KMS-11 (cell line): ENCODE results near the gene NTN3.

ENCODE experiments used
- H2AFZ ChIP-seq: fragments of 200-600 bp; sonication (generic); 2 replicates; pipeline ENCODE4 v1.6.1; 2016; ENCODE audit warnings: antibody characterized with exemption, mixed run types, low read depth
- H3K27ac ChIP-seq: fragments of 200-600 bp; sonication (generic); 2 replicates; pipeline ENCODE4 v1.6.1; 2016; ENCODE audit warnings: mild to moderate bottlenecking, mixed run types
- H3K27me3 ChIP-seq: fragments of 200-600 bp; sonication (generic); 2 replicates; pipeline ENCODE4 v1.6.1; 2017; ENCODE audit warnings: mild to moderate bottlenecking, low read depth, mixed run types, moderate library complexity; ENCODE audit not compliant: insufficient read depth
- H3K36me3 ChIP-seq: fragments of 200-600 bp; sonication (generic); 2 replicates; pipeline ENCODE4 v1.6.1; 2017; ENCODE audit warnings: mild to moderate bottlenecking, mixed run types; ENCODE audit not compliant: insufficient read depth
- H3K4me1 ChIP-seq: fragments of 200-600 bp; sonication (generic); 2 replicates; pipeline ENCODE4 v1.6.1; 2016; ENCODE audit warnings: mild to moderate bottlenecking, low read depth, mixed run types; ENCODE audit not compliant: poor library complexity, severe bottlenecking
- H3K4me2 ChIP-seq: fragments of 200-600 bp; sonication (generic); 2 replicates; pipeline ENCODE4 v1.7.0; 2016; ENCODE audit warnings: mild to moderate bottlenecking, mixed run types
- H3K4me3 ChIP-seq: fragments of 200-600 bp; sonication (generic); IDR thresholded peaks from 2 replicates; pipeline ENCODE4 v1.6.1; 2017; ENCODE audit warnings: low read depth, low read length, mixed read lengths; ENCODE audit not compliant: insufficient read depth
- H3K79me2 ChIP-seq: fragments of 200-600 bp; sonication (generic); 2 replicates; pipeline ENCODE4 v1.6.1; 2016; ENCODE audit warnings: low read depth, mixed run types; ENCODE audit not compliant: insufficient read depth
- H3K9ac ChIP-seq: fragments of 200-600 bp; sonication (generic); 2 replicates; pipeline ENCODE4 v1.6.1; 2016; ENCODE audit warnings: mild to moderate bottlenecking, mixed run types
- H4K20me1 ChIP-seq: fragments of 200-600 bp; sonication (generic); 2 replicates; pipeline ENCODE4 v1.6.1; 2016; ENCODE audit warnings: mild to moderate bottlenecking, mixed run types; ENCODE audit not compliant: insufficient read depth
- CTCF ChIP-seq: fragments of 200-600 bp; sonication (generic); conservative IDR thresholded peaks from 2 replicates; pipeline ENCODE4 v1.6.1; 2017; ENCODE audit warnings: low read depth, mild to moderate bottlenecking, antibody characterized with exemption, low read length, moderate library complexity, mixed read lengths

The NTN3 gene

GRCh38 chr16:2449118-2449517, 22.0 kb upstream of the NTN3 start:
- H2AFZ ChIP-seq = no peak overlapping the region
- no peak for TF ChIP-seq CTCF
- no peaks in the 10 kb centered on the region for H3K27me3 ChIP-seq
- H3K27ac ChIP-seq = no peak overlapping the region
- no peaks in the 10 kb centered on the region for H3K79me2 ChIP-seq
- no peaks in the 10 kb centered on the region for H3K4me1 ChIP-seq
- H4K20me1 ChIP-seq = no peaks in the 10 kb centered on the region
- H3K4me3 ChIP-seq = no peak overlapping the region
- H3K9ac ChIP-seq = no peak overlapping the region
- H3K36me3 ChIP-seq = peaks cover 13% of the 10 kb centered on the region; the same call in 1 of the 2 replicates
- H3K4me2 ChIP-seq = no peak overlapping the region

- Histone ChIP-seq H3K36me3 (peaks cover 17% of the 10 kb centered on the region; the same call in 1 of the 2 replicates), H3K79me2 (no peaks in the 10 kb centered on the region), H3K9ac (no peak overlapping the region), H3K4me2 (no peak overlapping the region), H4K20me1 (no peaks in the 10 kb centered on the region), H3K4me3 (no peak overlapping the region), H2AFZ (no peak overlapping the region), H3K27ac (no peak overlapping the region), H3K27me3 (no peaks in the 10 kb centered on the region), H3K4me1 (no peaks in the 10 kb centered on the region)
- no peak for TF ChIP-seq CTCF
Measured at GRCh38 chr16:2450535-2450934, 20.6 kb upstream of the NTN3 start.

DNA sequence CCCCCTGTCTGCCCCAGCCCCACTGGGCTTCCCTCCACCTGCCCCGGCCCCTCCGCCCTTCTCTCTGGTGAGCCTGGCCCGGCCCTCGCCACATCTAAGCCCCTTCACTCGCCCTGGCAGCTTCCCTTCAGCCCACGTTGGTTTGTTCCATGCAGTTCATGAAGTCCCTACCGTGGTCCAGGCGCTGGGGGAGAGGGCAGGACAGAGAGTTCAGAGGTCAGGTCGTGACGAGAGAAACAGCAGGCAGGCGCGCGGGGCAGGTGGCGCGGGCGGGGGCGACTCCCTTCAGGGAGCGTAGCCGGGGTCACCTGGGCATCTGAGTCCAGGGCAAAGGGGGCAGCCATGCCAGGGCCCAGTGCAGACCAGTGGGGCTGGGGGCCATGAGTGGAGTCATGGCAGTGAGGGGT, 20.1 kb upstream of the NTN3 start:
- Histone ChIP-seq H4K20me1 (no peaks in the 10 kb centered on the region), H3K4me2 (no peak overlapping the region), H3K27ac (no peak overlapping the region), H3K27me3 (no peaks in the 10 kb centered on the region), H2AFZ (no peak overlapping the region), H3K36me3 (peaks cover 18% of the 10 kb centered on the region; the same call in 1 of the 2 replicates), H3K9ac (no peak overlapping the region), H3K4me3 (no peak overlapping the region), H3K4me1 (no peaks in the 10 kb centered on the region), H3K79me2 (no peaks in the 10 kb centered on the region)
- no peak for TF ChIP-seq CTCF

GRCh38 chr16:2451851-2452320, 19.2 kb upstream of the NTN3 start:
- Histone ChIP-seq H3K27ac (no peak overlapping the region), H3K4me3 (no peak overlapping the region), H3K4me1 (no peaks in the 10 kb centered on the region), H3K9ac (no peak overlapping the region), H4K20me1 (no peaks in the 10 kb centered on the region), H3K4me2 (no peak overlapping the region), H3K79me2 (no peaks in the 10 kb centered on the region), H2AFZ (no peak overlapping the region), H3K27me3 (no peaks in the 10 kb centered on the region), H3K36me3 (peaks cover 12% of the 10 kb centered on the region; the same call in 1 of the 2 replicates)
- no peak for TF ChIP-seq CTCF
